ENCODE results near the gene SERPINA7.
"Not testable (repeated sequence)": the region's sequence is repeated elsewhere in the genome, so short reads cannot be mapped to it uniquely, and the experiment has no call there.

SERPINA7 gene

DNA sequence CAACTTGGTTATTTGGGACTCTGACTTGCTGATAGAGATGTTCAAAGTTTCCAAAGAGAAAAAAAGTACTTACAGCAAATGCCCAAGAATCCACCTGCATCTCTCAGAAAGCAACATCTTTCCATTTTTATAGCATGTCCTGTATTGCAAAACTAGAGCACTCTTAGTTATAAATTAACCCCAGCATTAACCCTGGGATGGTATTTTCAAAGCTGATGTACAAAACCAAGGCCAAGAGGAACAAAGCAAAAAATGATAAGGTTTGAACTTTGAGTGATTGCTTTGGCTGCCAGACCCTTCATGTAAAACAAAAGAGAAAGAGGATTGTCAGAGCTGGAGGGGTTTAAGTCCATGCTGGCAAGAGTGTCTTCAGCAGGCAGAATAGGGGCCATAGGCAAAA lies at the start of gene SERPINA7:
TSS of gene SERPINA7 (minus strand) at position 103 of the 400 bp plus-strand sequence. CDS start 1,669 bp downstream, outside the sequence.
- DNase-seq (ENCODE audit: low read depth): no peak

DNA sequence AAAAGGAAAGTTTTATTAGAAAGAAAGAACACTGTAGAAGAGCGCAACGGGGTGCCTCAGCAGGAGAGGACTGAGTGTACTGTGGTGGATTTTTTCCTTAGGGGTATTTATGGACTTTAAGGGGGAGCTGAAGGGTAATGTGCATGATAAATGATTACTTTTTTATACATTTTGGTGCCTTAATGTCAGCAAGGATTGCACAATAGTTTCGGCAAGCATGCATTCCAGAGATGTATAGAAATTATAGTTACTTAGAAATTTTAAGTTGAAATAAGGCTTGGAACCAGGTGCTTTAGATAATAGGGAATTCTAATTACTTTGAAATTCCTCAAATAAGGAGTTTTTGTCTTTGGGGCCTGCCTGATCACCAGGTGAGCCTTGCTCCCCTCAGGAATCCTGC lies 30.5 kb upstream of the SERPINA7 start:
- no peak for DNase-seq (ENCODE audit: low read depth)

DNA sequence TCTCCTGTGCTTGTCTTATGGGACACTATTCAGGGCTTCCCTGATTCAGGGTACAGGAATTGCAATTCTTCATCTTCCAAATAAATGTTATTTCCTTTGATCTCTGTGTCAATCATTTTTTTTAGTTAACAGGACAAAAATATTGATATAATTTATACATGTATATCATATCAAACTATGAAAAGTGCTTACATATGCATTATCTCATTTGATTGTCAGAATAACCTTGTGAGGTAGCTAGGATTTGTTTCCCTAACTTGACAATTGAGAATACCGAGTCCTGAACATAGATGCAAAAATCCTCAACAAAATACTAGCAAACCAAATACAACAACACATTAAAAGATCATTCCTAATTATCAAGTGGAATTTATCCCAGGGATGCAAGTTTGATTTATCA lies 11.5 kb upstream of the SERPINA7 start:
- no peak for DNase-seq (ENCODE audit: low read depth)

DNA sequence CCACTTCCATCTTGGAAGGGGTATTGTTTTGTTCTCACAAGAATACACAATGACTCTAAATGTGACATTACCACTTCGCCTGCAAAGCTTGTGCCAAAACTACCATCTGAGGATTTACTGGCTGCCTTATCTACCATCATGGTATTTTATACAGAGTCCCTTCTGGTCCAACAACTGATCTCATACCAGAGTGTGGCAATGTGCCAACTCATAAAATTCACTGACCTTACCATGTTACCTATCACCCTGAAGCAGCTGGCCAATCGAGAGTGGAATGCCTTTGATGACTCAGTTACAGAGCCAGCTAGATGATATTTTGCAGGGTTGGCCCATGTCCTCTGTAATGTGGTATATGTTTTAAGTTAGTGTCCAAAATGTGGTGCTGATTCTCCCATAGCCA lies 3.8 kb upstream of the SERPINA7 start:
- no peak for DNase-seq (ENCODE audit: low read depth)

GRCh38 chrX:106040861-106041260 lies 2.3 kb upstream of the SERPINA7 start:
- DNase-seq (ENCODE audit: low read depth): no peak

DNA sequence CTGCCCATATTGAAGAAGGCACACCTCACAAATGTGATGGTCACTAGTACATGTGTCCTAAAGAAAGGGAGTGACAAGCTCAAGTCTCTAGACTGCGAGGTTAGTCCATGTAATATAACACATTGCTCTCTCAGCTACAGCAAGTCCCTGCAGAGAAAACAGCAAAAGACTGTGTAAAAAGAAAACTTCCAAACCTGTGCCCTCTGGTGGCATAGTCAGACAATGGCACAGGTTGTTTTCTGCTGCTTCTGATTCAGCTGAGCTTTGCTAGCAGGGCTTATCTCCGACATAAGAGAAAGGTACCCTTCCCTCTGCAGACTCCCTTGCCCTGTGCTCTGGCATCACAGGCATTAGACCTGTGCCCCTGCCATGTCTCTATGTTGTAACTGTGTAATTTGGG lies 1.4 kb upstream of the SERPINA7 start:
- DNase-seq (ENCODE audit: low read depth): no peak

- no peak for DNase-seq (ENCODE audit: low read depth)
Observed at GRCh38 chrX:106037835-106038473, 573 bp downstream of the SERPINA7 start.

GRCh38 chrX:106036716-106037115 lies 1.8 kb downstream of the SERPINA7 start:
- no peak for DNase-seq (ENCODE audit: low read depth)

DNA sequence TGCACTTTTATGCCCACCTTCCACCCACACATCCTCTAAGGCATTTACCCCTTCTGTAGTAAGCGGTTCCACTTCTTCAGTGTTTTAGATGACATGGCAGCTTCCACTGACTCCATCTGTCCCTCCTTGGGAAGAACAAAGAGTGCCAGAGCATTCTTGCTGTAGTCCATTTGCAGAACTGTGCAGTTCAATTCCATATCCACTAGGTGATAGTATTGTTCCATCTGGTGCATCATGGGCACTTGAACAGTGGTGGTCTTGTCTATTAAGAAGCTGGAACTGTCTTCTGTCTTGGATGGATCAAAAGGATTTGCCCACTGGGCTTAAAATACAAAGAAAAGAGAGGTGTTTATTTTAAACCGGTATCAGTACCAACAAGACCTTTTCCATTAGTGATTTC lies 3.5 kb downstream of the SERPINA7 start:
- no peak for DNase-seq (ENCODE audit: low read depth)

DNA sequence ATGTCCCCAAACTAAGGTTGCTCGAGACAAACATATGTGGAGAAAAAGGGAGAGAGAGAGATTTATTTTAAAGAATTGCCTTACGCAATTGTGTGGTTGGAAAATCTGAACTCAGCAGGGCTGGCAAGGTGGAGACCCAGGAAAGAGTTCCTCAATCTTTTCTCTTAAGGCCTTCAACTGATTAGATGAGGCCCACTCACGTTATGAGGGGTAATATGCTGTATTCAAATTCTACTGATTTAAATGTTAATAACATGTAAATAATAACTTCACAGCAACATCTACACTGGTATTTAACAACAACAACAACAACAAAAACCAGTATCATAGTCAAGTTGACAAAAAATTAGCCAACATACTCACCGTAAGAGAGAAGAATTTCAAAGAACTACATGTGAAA lies 14.6 kb downstream of the SERPINA7 start:
- no peak for DNase-seq (ENCODE audit: low read depth)

DNA sequence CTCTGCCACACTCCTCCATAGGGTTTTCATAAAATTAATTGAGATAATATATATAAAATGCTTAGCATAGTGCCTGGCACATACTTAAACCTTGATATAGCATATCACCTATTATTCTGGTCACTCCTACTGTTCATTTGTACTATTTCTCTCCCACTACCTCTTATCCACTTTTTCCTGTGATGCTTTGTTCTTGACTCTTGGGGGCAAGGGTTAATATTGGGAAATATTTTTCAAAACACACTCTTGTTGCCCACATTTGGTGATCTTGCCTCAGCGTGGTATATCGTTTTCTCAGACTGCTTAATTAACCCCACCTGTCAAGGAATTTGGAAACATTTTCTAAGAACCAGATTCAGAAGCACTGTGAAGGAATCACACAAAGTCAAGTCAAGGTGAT lies 16.3 kb downstream of the SERPINA7 start:
- DNase-seq (ENCODE audit: low read depth): no peak

GRCh38 chrX:106014119-106014775 lies 24.3 kb downstream of the SERPINA7 start:
- no peak for DNase-seq (ENCODE audit: low read depth)

DNA sequence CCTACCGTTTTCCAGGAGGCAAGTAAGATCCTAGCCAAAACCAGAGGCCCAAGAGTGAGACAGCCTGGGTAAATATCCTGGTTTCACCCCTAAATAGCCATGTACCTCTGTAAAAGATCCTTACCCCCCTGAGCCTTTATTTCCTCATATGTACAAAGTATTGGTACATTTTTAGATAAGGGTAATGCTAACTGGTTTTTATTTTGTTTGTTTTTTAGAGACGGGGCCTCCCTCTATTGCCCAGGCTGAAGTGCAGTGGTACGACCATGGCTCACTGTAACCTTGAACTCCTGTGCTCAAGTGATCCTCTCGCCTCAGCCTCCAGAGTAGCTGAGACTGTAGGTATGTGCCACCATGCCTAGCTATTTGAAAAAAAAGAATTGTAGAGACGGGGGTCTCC lies 29.4 kb downstream of the SERPINA7 start:
- DNase-seq (ENCODE audit: low read depth): no peak

- DNase-seq (ENCODE audit: low read depth): no peak
Observed at GRCh38 chrX:106007815-106008214, 30.7 kb downstream of the SERPINA7 start.

DNA sequence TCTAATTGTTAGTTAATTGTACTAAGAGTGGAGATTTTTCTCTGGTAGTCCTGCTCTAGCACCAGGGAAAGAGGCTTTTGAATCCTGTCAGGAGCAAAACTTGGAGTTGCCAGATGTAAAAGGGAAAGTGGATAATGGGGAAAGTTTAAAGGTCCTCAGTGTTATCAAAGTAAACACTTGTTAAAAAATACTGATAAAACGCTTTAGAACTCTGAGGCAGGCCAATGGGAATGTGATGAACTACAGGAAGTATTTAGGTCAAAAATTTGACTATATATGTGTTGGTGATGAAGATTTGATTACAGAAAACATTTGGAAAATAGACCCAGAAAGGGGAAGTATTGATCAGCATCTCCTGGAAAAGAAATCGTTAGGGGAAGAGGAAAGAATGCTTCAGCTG lies 32.8 kb downstream of the SERPINA7 start:
- DNase-seq (ENCODE audit: low read depth): no peak

DNA sequence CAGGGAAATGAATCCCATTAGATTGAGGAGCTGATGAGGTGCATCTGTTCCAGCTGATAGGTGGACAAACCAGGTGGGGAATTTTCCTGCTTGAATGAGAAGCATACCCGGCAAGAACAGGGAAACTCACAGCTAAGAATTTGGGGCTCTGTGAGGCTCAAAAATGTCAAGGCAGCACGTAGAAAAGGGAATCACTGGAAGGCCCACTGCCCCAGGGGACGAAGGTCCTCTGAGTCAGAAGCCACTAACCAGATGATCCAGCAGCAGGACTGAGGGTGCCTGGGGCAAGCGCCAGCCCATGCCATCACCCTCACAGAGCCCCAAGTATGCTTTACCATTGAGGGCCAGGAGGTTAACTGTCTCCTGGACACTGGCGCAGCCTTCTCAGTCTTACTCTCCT lies 37.9 kb downstream of the SERPINA7 start:
- not testable (repeated sequence) for DNase-seq (ENCODE audit: low read depth)

DNA sequence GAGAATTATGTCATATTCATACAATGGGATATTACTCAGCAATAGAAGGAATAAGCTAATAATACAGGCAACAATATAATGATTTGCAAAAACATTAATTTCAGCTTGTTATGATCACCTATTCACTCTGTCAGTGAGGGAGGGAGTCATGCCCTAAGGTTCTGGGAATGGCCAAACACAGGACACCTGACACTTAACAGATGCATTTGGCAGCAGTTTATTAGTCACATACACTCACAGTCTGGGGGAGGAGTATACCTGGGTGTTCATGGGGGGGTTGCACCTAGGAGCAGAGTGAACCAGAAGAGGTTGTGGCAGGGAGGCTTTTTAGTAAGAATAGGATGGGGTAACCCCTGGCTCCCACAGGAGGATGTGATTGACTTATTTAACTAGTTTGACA lies 38.3 kb downstream of the SERPINA7 start:
- DNase-seq (ENCODE audit: low read depth): no peak

DNA sequence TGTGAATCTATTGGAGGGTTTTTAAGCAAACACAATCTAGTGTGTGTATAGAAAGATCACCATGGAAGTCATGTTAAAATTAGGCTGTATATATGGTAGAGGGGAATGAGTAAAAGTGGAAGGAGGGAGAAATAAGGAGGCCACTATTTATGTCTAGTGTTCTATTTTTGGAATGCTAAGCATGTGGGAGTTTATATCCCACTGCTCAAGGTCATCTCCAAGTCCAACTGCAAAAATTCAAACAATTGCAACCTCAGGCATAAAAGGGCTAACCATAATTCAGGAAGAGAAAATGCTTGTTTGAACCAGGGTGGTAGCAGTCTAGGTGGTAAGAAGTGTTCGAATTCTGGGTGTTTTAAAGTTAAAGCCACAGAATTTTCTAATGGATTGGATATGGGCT lies 39.2 kb downstream of the SERPINA7 start:
- DNase-seq (ENCODE audit: low read depth): no peak

DNA sequence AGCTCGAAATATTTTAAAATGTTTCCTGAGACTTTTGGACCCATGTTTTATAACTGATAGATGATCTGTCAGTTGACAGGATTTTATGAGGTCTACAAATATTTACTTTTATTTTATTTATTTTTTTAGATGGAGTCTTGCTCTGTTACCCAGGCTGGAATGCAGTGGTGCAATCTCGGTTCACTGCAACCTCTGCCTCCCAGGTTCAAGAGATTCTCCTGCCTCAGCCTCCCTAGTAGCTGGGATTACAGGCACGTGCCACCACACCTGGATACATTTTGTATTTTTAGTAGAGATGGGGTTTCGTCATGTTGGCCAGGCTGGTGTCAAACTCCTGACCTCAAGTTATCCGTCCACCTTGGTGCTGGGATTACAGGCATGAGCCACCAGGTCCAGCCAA lies 50.0 kb downstream of the SERPINA7 start:
- not testable (repeated sequence) for DNase-seq (ENCODE audit: low read depth)

All from T-helper 22 cell (primary cell).